IPS-18a (cell line): Measurements from ENCODE around the gene SYT1.

Experiments
- H3K27ac ChIP-seq: one replicate; pipeline ENCODE4 v1.5.1; 2013; ENCODE audit warnings: low read length
- H3K27me3 ChIP-seq: one replicate; pipeline ENCODE4 v1.6.1; 2013; ENCODE audit warnings: mild to moderate bottlenecking, low read length; ENCODE audit not compliant: control insufficient read depth, insufficient read depth
- H3K36me3 ChIP-seq: one replicate; pipeline ENCODE4 v1.6.1; 2013; ENCODE audit warnings: low read depth, low read length; ENCODE audit not compliant: control insufficient read depth
- H3K4me1 ChIP-seq: one replicate; pipeline ENCODE4 v1.6.1; 2013; ENCODE audit warnings: low read depth, low read length; ENCODE audit not compliant: control insufficient read depth
- H3K4me3 ChIP-seq: one replicate; pipeline ENCODE4 v1.5.1; 2013; ENCODE audit warnings: low read length
- H3K9ac ChIP-seq: one replicate; pipeline ENCODE4 v1.6.1; 2013; ENCODE audit warnings: mild to moderate bottlenecking, low read length, moderate library complexity
- H3K9me3 ChIP-seq: one replicate; pipeline ENCODE4 v1.6.1; 2013; ENCODE audit warnings: low read depth, low read length; ENCODE audit not compliant: control insufficient read depth

Gene SYT1

DNA sequence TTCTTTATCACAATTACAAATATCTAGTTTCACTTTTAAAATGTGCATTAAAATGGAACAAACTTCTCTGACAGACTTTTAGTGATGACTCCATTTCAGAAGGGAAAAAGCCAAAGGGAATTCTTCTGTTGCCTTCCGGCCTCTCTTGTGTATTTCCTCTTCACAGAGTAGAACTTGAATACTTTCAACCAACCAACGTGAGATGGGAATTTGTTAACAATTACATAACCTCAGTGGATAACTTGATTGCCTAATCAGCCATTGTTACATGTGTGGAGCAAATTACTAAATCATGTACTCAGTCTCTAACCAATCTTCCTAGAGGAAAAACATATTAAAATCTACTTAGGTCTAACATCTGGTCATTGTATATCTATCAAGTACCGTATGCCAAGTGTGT, 291.1 kb downstream of the SYT1 start:
- H3K4me3 ChIP-seq, result no peak overlapping the region
- no peaks in the 10 kb centered on the region for H3K36me3 ChIP-seq
- H3K4me1 ChIP-seq, result no peaks in the 10 kb centered on the region
- no peak overlapping the region for H3K9ac ChIP-seq
- no peak overlapping the region for H3K27ac ChIP-seq
- H3K9me3 ChIP-seq, result no peaks in the 10 kb centered on the region
- H3K27me3 ChIP-seq, result no peaks in the 10 kb centered on the region

DNA sequence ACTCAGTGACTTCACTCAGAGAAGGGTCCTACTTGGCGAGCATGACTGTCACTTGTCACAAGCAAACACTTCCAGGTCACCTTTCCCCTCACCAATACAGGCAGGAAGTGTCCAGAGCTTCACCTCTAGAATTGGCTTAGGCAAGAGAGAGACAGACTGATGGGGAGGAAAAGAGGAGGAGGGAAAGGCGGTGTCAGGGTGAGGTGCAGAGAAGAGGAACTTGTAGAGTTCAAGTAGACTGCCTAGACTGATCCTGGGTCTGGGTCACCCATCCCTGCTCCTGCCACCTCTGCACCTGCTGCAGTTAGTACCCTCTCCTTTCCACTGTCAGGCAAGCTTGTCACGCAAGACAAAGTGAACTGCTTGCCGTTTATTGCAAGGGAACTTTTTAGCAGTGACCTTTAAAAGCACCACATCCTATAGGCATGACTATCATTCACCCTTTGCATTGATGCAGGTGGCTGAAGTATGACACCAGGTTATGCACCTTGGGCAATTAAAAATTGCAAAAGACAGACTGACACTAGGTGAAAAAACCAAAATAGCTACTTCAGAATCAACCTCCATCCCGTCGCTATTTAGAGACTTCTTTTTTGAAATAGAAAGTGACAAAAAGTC, 292.4 kb downstream of the SYT1 start:
- no peaks in the 10 kb centered on the region for H3K4me1 ChIP-seq
- no peaks in the 10 kb centered on the region for H3K27me3 ChIP-seq
- no peak overlapping the region for H3K4me3 ChIP-seq
- no peaks in the 10 kb centered on the region for H3K9me3 ChIP-seq
- no peak overlapping the region for H3K27ac ChIP-seq
- H3K9ac ChIP-seq, result no peak overlapping the region
- no peaks in the 10 kb centered on the region for H3K36me3 ChIP-seq

DNA sequence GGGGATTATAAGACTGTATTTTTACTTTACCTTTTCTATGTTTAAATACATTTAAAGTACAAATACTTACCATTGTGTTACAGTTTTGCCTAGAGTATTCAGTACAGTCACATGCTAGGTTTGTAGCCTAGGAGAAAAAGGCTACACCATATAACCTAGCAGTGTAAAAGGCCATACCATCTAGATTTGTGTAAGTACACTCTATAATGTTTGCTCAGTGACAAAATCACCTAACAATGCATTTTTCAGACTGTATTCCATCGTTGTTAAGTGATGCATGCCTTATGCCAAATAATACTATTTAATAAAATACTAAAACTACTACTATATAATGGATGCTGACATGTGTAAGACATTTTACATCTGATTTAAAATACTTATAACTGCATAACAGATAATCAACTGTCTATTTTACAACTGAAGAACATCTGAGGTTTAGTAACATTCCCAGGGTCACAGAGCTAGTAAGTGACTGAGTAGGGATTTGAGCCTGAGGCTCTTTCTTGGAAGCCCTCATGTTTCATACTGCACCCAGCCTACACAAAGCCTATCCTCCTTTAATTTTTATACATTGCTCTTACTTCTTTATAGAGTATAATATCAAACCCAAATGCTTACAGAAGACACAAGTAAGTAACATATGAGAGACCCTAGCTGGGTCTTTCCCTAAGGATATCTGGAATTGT, 296.8 kb downstream of the SYT1 start:
- H3K27me3 ChIP-seq, result no peaks in the 10 kb centered on the region
- no peaks in the 10 kb centered on the region for H3K9me3 ChIP-seq
- no peaks in the 10 kb centered on the region for H3K4me1 ChIP-seq
- no peaks in the 10 kb centered on the region for H3K36me3 ChIP-seq
- H3K4me3 ChIP-seq, result no peak overlapping the region
- H3K9ac ChIP-seq, result no peak overlapping the region
- no peak overlapping the region for H3K27ac ChIP-seq

DNA sequence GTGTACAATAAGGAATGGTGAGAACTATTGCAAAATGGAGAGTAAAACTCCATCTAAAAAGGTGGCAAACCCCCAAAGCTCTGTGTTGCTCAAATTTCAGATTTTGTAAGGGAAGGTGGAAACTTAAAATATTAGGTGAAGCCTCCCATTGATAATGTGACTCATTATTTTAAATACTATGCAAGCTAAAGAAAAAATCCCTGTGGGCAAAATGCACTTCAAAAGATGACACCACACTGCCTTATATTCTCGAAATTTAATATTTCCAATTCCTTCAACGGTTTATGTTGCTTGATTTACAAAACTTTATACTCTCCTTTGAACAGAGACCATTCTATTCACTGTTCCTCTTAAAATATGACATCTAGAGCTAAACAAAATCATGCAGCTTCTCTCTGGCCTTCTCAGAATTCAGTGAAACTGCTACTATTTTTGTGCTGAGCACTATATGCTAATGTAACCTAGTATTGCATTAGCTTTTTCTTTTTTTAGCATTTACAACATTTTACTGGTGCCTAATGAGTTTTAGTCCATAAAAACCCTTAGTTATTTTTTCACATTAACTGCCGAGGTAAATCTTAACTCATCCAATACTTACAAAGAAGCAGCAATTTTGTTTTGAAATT, 297.7 kb downstream of the SYT1 start:
- H3K9me3 ChIP-seq, result no peaks in the 10 kb centered on the region
- no peak overlapping the region for H3K9ac ChIP-seq
- no peaks in the 10 kb centered on the region for H3K36me3 ChIP-seq
- no peak overlapping the region for H3K4me3 ChIP-seq
- no peaks in the 10 kb centered on the region for H3K4me1 ChIP-seq
- no peaks in the 10 kb centered on the region for H3K27me3 ChIP-seq
- no peak overlapping the region for H3K27ac ChIP-seq

DNA sequence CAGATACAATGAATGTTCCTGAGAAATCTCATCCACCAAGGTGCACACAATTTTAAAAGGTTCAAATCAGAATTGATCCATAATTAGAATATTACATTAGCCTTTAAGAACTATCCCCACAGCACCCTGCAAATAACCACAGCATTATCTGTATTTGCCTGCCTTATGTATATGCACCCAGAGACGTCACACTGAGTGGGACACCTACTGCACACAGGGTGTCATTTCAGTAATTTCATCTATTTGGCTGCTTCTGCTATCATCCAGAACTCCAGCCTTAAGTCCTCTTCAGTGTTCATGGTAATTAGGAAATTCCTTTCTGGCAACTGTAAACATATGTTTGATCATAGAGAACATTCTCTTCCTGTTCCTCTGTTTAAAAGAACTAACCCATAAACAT, 298.4 kb downstream of the SYT1 start:
- H3K9me3 ChIP-seq, result no peaks in the 10 kb centered on the region
- no peak overlapping the region for H3K4me3 ChIP-seq
- no peaks in the 10 kb centered on the region for H3K36me3 ChIP-seq
- H3K27ac ChIP-seq, result no peak overlapping the region
- no peaks in the 10 kb centered on the region for H3K27me3 ChIP-seq
- H3K9ac ChIP-seq, result no peak overlapping the region
- H3K4me1 ChIP-seq, result no peaks in the 10 kb centered on the region

DNA sequence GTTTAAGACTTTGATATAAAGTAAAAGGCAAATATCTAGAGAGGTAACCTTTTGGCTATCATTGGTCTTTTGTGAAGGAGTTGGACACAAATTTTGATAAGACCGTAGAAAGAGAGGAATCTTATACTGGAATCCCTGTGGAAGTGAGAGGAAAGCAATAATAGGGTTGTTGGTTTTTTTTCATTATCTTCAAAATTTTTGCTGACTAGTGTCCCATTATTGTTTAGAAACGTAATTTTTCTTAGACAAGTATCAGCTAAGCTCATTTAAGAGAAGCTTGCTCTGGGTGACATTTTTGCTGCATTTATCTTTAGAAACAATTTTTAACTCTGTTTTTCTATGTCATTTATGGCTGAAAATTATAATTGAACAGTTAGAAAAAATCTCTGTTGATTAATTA, 300.3 kb downstream of the SYT1 start:
- Histone ChIP-seq H3K9ac (no peak overlapping the region), H3K27ac (no peak overlapping the region), H3K4me1 (no peaks in the 10 kb centered on the region), H3K4me3 (no peak overlapping the region), H3K27me3 (no peaks in the 10 kb centered on the region), H3K9me3 (no peaks in the 10 kb centered on the region), H3K36me3 (no peaks in the 10 kb centered on the region)

DNA sequence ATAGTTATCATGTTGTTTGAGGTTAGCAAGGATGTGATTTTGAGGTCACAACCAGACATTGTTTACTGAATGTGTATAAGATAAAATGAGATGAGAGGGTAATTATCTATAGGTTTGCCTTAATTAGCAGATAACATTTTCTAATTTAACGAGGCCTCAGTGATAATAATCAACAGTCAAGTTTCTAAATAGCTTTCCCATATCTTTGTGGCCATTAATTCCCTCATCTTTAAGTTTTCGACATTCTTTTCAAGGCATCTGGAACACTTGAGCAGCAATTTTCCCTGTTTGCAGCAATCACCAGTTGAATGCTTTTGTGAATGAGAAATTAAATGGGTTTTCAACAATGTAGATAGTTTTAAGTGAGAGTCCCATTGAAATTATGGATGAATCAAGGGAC, 304.1 kb downstream of the SYT1 start:
- no peaks in the 10 kb centered on the region for H3K9me3 ChIP-seq
- H3K4me1 ChIP-seq, result no peaks in the 10 kb centered on the region
- H3K9ac ChIP-seq, result no peak overlapping the region
- H3K4me3 ChIP-seq, result no peak overlapping the region
- H3K27ac ChIP-seq, result no peak overlapping the region
- no peaks in the 10 kb centered on the region for H3K27me3 ChIP-seq
- no peaks in the 10 kb centered on the region for H3K36me3 ChIP-seq

DNA sequence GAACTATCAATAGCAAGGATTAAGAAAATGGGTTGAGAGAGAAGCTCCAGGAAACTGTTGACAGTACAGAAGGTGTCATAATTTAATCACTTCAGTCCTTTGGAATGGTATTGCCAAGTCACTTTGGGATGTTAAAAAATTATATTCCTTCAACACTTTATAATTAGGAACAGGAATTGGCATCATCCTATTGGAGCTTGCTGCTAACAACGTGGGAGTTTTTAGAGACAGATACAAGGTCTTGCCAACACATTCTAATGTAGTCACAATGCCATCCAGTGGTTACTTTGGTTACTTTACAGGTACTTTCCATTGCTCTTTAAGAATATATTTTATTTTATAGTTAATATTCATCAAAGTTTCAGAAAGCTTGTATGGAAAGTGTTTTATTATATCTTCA, 310.1 kb downstream of the SYT1 start:
- Histone ChIP-seq H3K27ac (no peak overlapping the region), H3K4me3 (no peak overlapping the region), H3K9me3 (no peaks in the 10 kb centered on the region)

DNA sequence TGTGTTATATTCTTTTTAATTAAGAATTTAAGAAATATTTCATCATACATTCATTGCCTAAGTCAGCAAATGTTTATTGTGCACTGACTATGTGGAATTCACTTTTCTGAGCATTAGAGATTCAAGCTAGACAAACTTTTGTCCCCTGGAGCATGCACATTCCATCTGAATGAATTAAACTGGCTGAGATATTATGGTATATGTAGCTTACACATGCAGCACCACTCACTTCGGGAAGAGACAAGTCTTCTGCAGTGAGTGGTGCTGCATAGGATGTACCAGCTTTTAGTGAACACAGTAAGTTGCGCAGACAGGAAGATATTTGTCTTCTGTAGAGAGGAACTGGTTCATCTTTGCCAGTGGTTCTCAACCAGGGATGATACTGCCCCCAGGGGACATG, 318.4 kb downstream of the SYT1 start:
- Histone ChIP-seq H3K4me3 (no peak overlapping the region), H3K9ac (no peak overlapping the region), H3K9me3 (no peaks in the 10 kb centered on the region), H3K27me3 (no peaks in the 10 kb centered on the region), H3K4me1 (no peaks in the 10 kb centered on the region), H3K36me3 (no peaks in the 10 kb centered on the region), H3K27ac (no peak overlapping the region)

More for the DNA sequence above, 310.1 kb downstream of the SYT1 start:
- H3K4me1 ChIP-seq, result no peaks in the 10 kb centered on the region
- H3K27me3 ChIP-seq, result no peaks in the 10 kb centered on the region
- no peak overlapping the region for H3K9ac ChIP-seq
- no peaks in the 10 kb centered on the region for H3K36me3 ChIP-seq

DNA sequence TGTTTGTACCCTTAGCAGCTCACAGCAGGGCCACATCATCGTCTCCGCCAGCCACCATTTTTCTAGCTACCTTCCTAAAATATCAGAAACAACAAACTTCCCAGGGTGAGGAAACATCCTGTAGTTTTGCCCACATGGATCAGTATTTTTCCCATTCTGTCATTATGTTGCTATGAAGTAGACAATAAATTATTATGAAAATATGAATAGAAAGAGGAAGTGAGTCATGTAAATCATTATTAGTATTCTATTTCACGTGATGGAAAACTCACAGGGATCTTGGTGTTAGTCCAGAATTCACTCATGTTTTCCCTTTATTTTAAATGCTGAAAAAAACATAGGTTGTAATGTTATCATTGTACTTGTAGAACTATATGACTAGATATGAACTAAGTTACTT, 319.4 kb downstream of the SYT1 start:
- H3K4me3 ChIP-seq, result no peak overlapping the region
- no peak overlapping the region for H3K27ac ChIP-seq
- H3K27me3 ChIP-seq, result no peaks in the 10 kb centered on the region
- H3K9me3 ChIP-seq, result no peaks in the 10 kb centered on the region
- no peaks in the 10 kb centered on the region for H3K36me3 ChIP-seq
- H3K4me1 ChIP-seq, result no peaks in the 10 kb centered on the region
- H3K9ac ChIP-seq, result no peak overlapping the region

DNA sequence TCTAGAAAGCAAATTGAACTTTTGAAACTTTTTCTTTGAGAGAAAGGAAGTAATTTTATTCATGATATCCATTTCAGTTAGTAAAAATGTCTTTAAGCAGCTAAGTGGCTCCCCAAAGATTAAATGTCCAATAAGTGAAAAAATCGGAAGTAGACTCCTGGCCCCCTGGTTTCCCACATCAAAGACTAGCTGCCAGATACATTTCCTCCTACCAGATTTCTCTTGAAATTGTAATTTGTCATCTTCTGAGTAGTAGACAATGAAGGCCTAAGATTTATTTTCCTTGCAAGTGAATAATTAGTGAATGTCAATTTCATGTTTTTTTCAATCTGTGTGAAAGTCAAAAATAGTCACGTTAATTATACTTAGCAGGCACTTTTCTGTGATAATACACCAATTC, 321.9 kb downstream of the SYT1 start:
- no peak overlapping the region for H3K9ac ChIP-seq
- H3K36me3 ChIP-seq, result no peaks in the 10 kb centered on the region
- H3K27me3 ChIP-seq, result no peaks in the 10 kb centered on the region
- H3K9me3 ChIP-seq, result no peaks in the 10 kb centered on the region
- H3K4me3 ChIP-seq, result no peak overlapping the region
- H3K4me1 ChIP-seq, result no peaks in the 10 kb centered on the region
- H3K27ac ChIP-seq, result no peak overlapping the region

DNA sequence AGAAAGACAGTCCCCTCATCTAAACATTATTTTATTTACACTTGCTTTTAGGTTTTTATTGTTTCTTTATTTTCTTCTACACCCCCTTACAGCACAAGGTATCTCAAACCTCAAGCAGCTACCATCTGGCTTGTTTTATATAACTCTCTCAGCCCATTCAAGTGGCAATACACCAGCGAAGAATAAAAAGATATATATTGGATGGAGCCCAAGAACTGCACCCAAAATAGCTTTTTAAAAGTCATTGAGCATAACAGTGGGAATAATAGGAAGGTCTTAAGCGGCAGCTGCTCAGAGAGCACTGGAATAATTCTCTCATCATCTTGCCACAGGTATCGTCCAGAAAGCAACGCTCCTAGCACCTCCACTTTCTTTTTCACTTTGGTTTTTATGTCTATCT, 322.5 kb downstream of the SYT1 start:
- no peaks in the 10 kb centered on the region for H3K9me3 ChIP-seq
- no peak overlapping the region for H3K9ac ChIP-seq
- H3K4me3 ChIP-seq, result no peak overlapping the region
- no peak overlapping the region for H3K27ac ChIP-seq
- no peaks in the 10 kb centered on the region for H3K4me1 ChIP-seq
- H3K27me3 ChIP-seq, result no peaks in the 10 kb centered on the region
- H3K36me3 ChIP-seq, result no peaks in the 10 kb centered on the region
